Measurements from ENCODE around the gene PSME1.

PSME1 gene

GRCh38 chr14:24172261-24172860, 36.4 kb downstream of the PSME1 start:
- DNase-seq (ENCODE audit: low spot score): no peak

DNA sequence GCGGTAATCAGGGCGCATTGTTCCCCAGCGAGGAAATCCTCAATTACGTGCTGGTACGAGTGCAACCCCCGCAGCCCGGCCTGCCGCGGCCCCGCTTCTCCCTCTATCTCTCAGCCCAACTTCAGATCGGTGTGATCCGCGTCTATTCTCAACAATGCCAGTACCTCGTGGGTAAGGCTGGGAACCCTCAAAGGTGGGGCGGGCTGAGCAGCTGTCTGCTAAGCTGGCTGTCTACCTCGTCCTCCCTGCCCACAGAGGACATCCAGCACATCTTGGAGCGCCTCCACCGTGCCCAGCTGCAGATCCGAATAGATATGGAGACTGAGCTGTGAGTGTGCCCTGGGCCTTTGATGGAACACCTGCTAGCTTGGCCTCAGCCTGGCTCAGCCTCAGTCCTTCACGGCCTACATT, 36.9 kb downstream of the PSME1 start:
- DNase-seq (ENCODE audit: low spot score): no peak

- DNase-seq (ENCODE audit: low spot score): no peak
These were observed 40.6 kb downstream of the PSME1 start for GRCh38 chr14:24176599-24176998.

GRCh38 chr14:24177041-24177825, 41.2 kb downstream of the PSME1 start:
- DNase-seq (ENCODE audit: low spot score): no peak

DNA sequence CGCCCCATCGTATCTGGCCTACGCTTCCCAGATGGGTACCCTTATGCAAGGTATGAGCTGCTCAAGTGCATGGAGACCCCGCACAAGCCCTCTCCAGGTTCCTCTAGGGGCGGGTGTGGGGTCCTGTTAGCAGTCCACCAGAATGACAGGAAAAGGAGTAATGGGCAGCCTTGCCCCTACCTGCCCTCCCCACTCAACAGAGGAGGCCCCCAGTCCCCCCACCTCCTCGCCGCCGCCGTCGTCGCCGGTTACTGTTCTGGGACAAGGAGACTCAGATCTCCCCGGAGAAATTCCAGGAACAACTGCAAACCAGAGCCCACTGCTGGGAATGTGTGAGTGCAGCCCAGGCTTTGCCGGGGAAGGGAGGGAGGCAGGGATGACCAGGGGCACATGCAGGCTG, 41.9 kb downstream of the PSME1 start:
- no peak for DNase-seq (ENCODE audit: low spot score)

DNA sequence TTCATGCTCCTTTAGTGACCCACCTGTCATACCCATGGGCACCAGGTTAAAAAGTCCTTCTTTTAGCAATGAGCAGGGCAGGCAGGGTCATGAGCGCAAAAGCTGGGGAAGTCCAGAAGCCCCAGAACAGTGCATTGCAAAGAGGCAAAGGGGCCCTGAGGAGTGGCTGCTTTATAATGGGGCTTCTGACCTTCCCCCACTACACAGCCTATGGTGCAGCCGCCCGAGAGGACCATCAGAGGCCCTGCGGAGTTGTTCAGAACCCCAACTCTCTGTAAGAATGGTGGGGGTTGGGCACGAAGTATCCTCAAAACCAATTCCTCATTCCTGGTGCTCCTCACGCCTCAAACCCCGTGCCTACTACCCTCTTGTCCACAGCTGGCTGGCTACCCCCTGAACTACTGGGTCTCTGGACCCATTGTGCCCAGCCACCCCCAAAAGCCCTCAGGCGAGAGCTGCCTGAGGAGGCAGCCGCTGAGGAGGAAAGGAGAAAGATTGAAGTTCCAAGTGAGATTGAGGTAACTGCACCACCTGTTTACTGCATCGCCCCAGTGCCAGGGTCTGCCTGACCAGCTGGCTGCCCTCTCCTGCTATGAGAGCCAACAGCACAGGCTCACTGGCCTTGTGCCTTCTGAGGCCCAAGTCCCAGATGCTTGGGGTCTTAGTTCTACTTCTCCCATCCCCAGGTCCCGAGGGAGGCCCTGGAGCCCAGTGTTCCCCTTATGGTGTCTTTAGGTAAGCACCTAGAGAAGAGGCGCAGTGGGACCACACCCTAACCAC, 42.6 kb downstream of the PSME1 start:
- DNase-seq (ENCODE audit: low spot score): no peak

DNA sequence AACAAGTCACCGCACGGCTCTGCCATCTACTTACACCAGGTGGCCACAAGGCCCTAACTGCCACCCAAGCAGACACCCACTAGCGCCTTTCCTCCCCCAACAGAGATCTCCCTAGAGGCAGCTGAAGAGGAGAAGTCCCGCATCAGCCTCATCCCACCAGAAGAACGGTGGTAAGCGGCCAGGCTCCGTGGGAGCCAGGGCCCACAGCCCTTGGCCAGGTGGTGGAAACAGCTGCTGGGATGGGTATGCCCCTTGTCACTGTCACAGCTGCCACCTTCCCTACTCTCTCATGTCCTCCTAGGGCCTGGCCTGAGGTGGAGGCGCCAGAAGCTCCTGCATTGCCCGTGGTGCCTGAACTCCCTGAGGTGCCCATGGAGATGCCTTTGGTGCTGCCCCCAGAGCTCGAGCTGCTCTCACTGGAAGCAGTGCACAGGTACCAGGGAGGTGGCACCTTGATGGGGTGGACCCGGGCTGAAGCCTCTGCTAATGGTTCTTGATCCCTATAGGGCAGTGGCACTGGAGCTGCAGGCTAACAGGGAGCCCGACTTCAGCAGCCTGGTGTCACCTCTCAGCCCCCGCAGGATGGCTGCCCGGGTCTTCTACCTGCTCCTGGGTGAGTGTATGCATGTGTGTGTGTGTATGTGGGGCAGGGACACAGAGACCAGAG, 43.4 kb downstream of the PSME1 start:
- no peak for DNase-seq (ENCODE audit: low spot score)

DNA sequence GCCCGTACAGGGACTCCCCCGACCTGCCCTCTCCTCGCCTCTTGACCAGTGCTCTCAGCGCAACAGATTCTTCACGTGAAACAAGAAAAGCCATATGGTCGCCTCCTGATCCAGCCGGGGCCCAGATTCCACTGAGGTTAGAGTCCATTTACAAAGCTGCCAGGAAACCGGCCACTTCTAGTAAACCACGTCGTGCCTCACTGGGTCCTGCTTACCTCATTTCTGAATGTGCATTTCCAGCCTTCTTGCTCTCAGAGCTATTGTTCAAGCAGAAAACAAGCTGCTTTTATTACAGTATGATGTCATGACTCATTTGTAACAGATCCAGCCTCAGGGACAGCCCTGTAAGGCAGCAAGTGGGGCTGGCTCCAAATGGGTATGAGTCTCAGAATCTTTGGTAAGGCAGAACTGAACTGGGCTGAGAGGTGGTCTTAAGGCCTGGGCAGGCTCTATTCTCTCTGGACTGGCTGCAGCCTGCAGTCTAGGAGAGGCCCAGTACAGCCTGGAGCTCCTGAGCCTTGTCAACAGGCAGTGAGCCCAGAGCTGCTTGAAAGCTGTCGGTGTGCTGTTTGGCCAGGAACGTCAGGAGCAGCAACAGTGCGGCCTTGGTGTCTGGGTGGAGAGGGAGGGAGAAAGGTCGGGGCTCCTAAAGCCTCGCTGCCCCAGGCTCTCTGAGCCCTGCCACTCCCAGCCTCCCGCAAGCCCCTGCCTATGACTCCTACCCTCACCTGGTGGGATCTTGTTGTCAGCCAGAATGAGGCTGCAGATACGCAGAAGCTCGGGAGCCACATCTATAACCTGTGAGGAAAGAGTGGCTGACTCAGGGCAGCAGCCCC, 44.2 kb downstream of the PSME1 start:
- peak; percentile 82 for DNase-seq (ENCODE audit: low spot score)

- no peak for DNase-seq (ENCODE audit: low spot score)
These were observed 45.5 kb downstream of the PSME1 start for GRCh38 chr14:24181371-24182077.

- no peak for DNase-seq (ENCODE audit: low spot score)
These were observed 46.3 kb downstream of the PSME1 start for GRCh38 chr14:24182110-24182882.

GRCh38 chr14:24183014-24183481, 47.1 kb downstream of the PSME1 start:
- DNase-seq (ENCODE audit: low spot score): no peak

GRCh38 chr14:24184104-24184970, 48.3 kb downstream of the PSME1 start:
- no peak for DNase-seq (ENCODE audit: low spot score)

GRCh38 chr14:24185026-24185425, 49.0 kb downstream of the PSME1 start:
- no peak for DNase-seq (ENCODE audit: low spot score)

GRCh38 chr14:24185741-24186140, 49.7 kb downstream of the PSME1 start:
- DNase-seq (ENCODE audit: low spot score): no peak

- no peak for DNase-seq (ENCODE audit: low spot score)
These were observed 51.0 kb downstream of the PSME1 start for GRCh38 chr14:24186831-24187538.

- no peak for DNase-seq (ENCODE audit: low spot score)
These were observed 51.5 kb downstream of the PSME1 start for GRCh38 chr14:24187539-24187915.

Data from AG08395 (cell line).